Measurements from ENCODE around the gene CCDC124. TPM values are rescaled to one million over a fixed set of nuclear protein-coding genes. Genes with fewer than 3 reads are reported as not detected.

Gene CCDC124
- total RNA-seq, 1 donor from 2014 or later = 70.4 TPM

GRCh38 chr19:17949956-17950309, 17.1 kb downstream of the CCDC124 start:
- no peak for TF ChIP-seq CTCF (IDR thresholded peaks at IDR 0.05; ENCODE audit: unreplicated experiment)
- Mint-ChIP-seq H3K36me3 (no peaks in the 10 kb centered on the region), H3K9me3 (no peaks in the 10 kb centered on the region), H3K4me1 (peaks cover 42% of the 10 kb centered on the region), H3K27me3 (ENCODE audit: low read depth) (peaks cover 52% of the 10 kb centered on the region), H3K27ac (peak overlapping the region; percentile 94), H3K4me3 (peak overlapping the region; percentile 65)
- no peak for DNase-seq (ENCODE audit: low spot score in 2 of 2, unreplicated experiment in 2 of 2)

GRCh38 chr19:17950310-17951156, 17.7 kb downstream of the CCDC124 start:
- no peaks in the 10 kb centered on the region for H3K36me3 Mint-ChIP-seq
- H3K27ac Mint-ChIP-seq = peak overlapping the region; percentile 94
- peaks cover 42% of the 10 kb centered on the region for H3K4me1 Mint-ChIP-seq
- no peaks in the 10 kb centered on the region for H3K9me3 Mint-ChIP-seq
- no peak for TF ChIP-seq CTCF (IDR thresholded peaks at IDR 0.05; ENCODE audit: unreplicated experiment)
- peak overlapping the region; percentile 65 for H3K4me3 Mint-ChIP-seq
- H3K27me3 Mint-ChIP-seq (ENCODE audit: low read depth) = peaks cover 53% of the 10 kb centered on the region
- DNase-seq (ENCODE audit: low spot score in 2 of 2, unreplicated experiment in 2 of 2) = peak in 1 of 2 experiments; percentile 66

GRCh38 chr19:17951157-17951989, 18.6 kb downstream of the CCDC124 start:
- peak overlapping the region; percentile 65 for H3K4me3 Mint-ChIP-seq

GRCh38 chr19:17951990-17952976, 19.5 kb downstream of the CCDC124 start:
- peak overlapping the region; percentile 68 for H3K4me3 Mint-ChIP-seq
- H3K36me3 Mint-ChIP-seq = no peaks in the 10 kb centered on the region
- peak in 1 of 2 experiments; percentile 57 for DNase-seq (ENCODE audit: low spot score in 2 of 2, unreplicated experiment in 2 of 2)
- H3K27ac Mint-ChIP-seq = peak overlapping the region; percentile 59
- TF ChIP-seq CTCF (IDR thresholded peaks at IDR 0.05; ENCODE audit: unreplicated experiment) = no peak
- H3K4me1 Mint-ChIP-seq = peaks cover 38% of the 10 kb centered on the region
- no peaks in the 10 kb centered on the region for H3K9me3 Mint-ChIP-seq
- H3K27me3 Mint-ChIP-seq (ENCODE audit: low read depth) = peaks cover 61% of the 10 kb centered on the region

More at GRCh38 chr19:17951157-17951989, 18.6 kb downstream of the CCDC124 start:
- no peaks in the 10 kb centered on the region for H3K9me3 Mint-ChIP-seq
- H3K27ac Mint-ChIP-seq = peak overlapping the region; percentile 94
- H3K36me3 Mint-ChIP-seq = no peaks in the 10 kb centered on the region
- TF ChIP-seq CTCF (IDR thresholded peaks at IDR 0.05; ENCODE audit: unreplicated experiment) = no peak
- peaks cover 54% of the 10 kb centered on the region for H3K27me3 Mint-ChIP-seq (ENCODE audit: low read depth)
- no peak for DNase-seq (ENCODE audit: low spot score in 2 of 2, unreplicated experiment in 2 of 2)
- H3K4me1 Mint-ChIP-seq = peaks cover 42% of the 10 kb centered on the region

- H3K27me3 Mint-ChIP-seq (ENCODE audit: low read depth) = peaks cover 69% of the 10 kb centered on the region
- H3K4me1 Mint-ChIP-seq = peaks cover 35% of the 10 kb centered on the region
- no peak for TF ChIP-seq CTCF (IDR thresholded peaks at IDR 0.05; ENCODE audit: unreplicated experiment)
- H3K36me3 Mint-ChIP-seq = no peaks in the 10 kb centered on the region
- H3K27ac Mint-ChIP-seq = no peak overlapping the region
- H3K9me3 Mint-ChIP-seq = no peaks in the 10 kb centered on the region
- no peak for DNase-seq (ENCODE audit: low spot score in 2 of 2, unreplicated experiment in 2 of 2)
- H3K4me3 Mint-ChIP-seq = peak overlapping the region; percentile 68
Measured at GRCh38 chr19:17953316-17953801, 20.5 kb downstream of the CCDC124 start.

All from mesothelial cell of epicardium (in vitro differentiated cells).